K562 (cell line): Measurements from ENCODE around the gene CBLL2.

Experiments
- CBFB ChIP-seq: sonication (generic); formaldehyde crosslinking; IDR thresholded peaks from 2 replicates; pipeline ENCODE4 v1.4.0; 2020; ENCODE audit warnings: mild to moderate bottlenecking, missing genetic modification reagents
- CTCF ChIP-seq, 3 experiments: IDR thresholded peaks in 2 of 3; conservative IDR thresholded peaks in 1 of 3; 2 replicates each; pipeline ENCODE4 v1.5.1; 2011 to 2012; ENCODE audit warnings: low read length in 3 of 3, mild to moderate bottlenecking in 3 of 3, control low read depth in 2 of 3, improper control_type of control experiment in 1 of 3, inconsistent platforms in 1 of 3, low read depth in 1 of 3, mixed read lengths in 1 of 3, moderate library complexity in 1 of 3; ENCODE audit not compliant: insufficient read depth in 2 of 3
- RFX5 ChIP-seq: IDR thresholded peaks from 2 replicates; pipeline ENCODE4 v1.6.1; 2011; ENCODE audit warnings: low read depth, mild to moderate bottlenecking, improper control_type of control experiment, low read length
- ZKSCAN1 ChIP-seq: fragments of 150-350 bp; IDR thresholded peaks from 2 replicates; pipeline ENCODE4 v1.6.1; 2016; ENCODE audit warnings: low read depth, low read length

- TF ChIP-seq ZKSCAN1 (no peak), CTCF (IDR thresholded peaks at IDR 0.05 in 2 of 3, conservative IDR thresholded peaks at IDR 0.05 in 1 of 3; ENCODE audit: insufficient read depth in 2 of 3, low read depth in 1 of 3, low read length in 3 of 3) (no peak), CBFB (CRISPR knock-in tag) (no peak), RFX5 (no peak)
Observed at GRCh38 chrX:22278375-22278774, 5.7 kb downstream of the CBLL2 start.
